ENCODE results near the gene REPIN1.

REPIN1 gene

DNA sequence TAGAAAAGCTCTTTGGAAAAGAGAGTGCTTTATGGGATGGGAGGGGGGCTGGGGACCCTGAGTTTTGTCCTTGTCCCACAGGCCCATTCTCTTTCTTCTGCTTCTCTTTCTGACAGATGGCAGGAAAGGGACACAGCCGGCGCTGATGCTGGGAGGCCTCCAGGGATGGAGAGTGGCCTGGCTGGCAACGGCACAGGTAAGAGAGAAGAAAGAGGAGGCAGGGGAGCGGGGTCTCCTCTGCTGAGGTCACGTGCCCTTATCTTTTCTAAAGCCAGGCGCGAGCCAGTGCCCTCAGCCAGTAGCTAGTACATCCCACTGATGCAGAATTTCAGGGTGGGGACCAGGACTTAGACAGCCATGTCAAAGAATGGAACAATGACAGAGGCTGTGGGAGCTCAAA, 19.7 kb downstream of the REPIN1 start:
- Histone ChIP-seq H3K27ac (ENCODE audit: low read depth, low read length) (no peak overlapping the region), H3K4me3 (ENCODE audit: low read depth in 1 of 5, low read length in 5 of 5) (no peak overlapping the region), H3K36me3 (ENCODE audit: control insufficient read depth in 5 of 5, insufficient read depth in 5 of 5, low read length in 5 of 5) (peaks cover 0 to 14% (median 6%) of the 10 kb centered on the region in 5 donors), H3K9me3 (ENCODE audit: control insufficient read depth in 5 of 5, low read length in 5 of 5) (no peaks in the 10 kb centered on the region), H3K9ac (ENCODE audit: low read length in 5 of 5) (no peak overlapping the region), H3K4me1 (ENCODE audit: control insufficient read depth in 5 of 5, insufficient read depth in 5 of 5, low read length in 5 of 5) (peaks cover 1 to 36% (median 16%) of the 10 kb centered on the region in 5 donors), H3K27me3 (ENCODE audit: control insufficient read depth in 5 of 5, insufficient read depth in 4 of 5, low read length in 5 of 5) (no peaks in the 10 kb centered on the region)

GRCh38 chr7:150388709-150389531, 20.3 kb downstream of the REPIN1 start:
- no peak overlapping the region for H3K27ac ChIP-seq (ENCODE audit: low read depth, low read length)
- peak overlapping the region in 1 of 5 donors; percentile 43 for H3K9ac ChIP-seq (ENCODE audit: low read length in 5 of 5)
- H3K36me3 ChIP-seq (ENCODE audit: control insufficient read depth in 5 of 5, insufficient read depth in 5 of 5, low read length in 5 of 5), result peaks cover 0 to 14% (median 6%) of the 10 kb centered on the region in 5 donors
- H3K4me1 ChIP-seq (ENCODE audit: control insufficient read depth in 5 of 5, insufficient read depth in 5 of 5, low read length in 5 of 5), result peaks cover 1 to 34% (median 16%) of the 10 kb centered on the region in 5 donors
- H3K27me3 ChIP-seq (ENCODE audit: control insufficient read depth in 5 of 5, insufficient read depth in 4 of 5, low read length in 5 of 5), result no peaks in the 10 kb centered on the region
- no peaks in the 10 kb centered on the region for H3K9me3 ChIP-seq (ENCODE audit: control insufficient read depth in 5 of 5, low read length in 5 of 5)
- H3K4me3 ChIP-seq (ENCODE audit: low read depth in 1 of 5, low read length in 5 of 5), result no peak overlapping the region

DNA sequence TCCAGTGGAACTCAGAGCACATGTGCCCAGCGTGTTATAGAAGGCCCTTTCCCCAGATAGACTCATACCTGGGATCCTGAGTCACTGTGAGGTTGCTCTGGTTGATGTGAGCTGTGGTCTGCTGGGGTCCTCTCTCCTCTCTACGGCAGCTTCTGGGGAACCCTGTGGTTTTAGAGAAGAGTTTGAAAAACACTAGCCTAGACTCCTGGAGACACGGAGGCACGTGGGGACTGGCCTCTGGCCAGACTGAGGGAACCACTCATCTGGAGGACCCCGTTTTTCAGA, 20.9 kb downstream of the REPIN1 start:
- Histone ChIP-seq H3K9me3 (ENCODE audit: control insufficient read depth in 5 of 5, low read length in 5 of 5) (no peaks in the 10 kb centered on the region), H3K27me3 (ENCODE audit: control insufficient read depth in 5 of 5, insufficient read depth in 4 of 5, low read length in 5 of 5) (no peaks in the 10 kb centered on the region), H3K36me3 (ENCODE audit: control insufficient read depth in 5 of 5, insufficient read depth in 5 of 5, low read length in 5 of 5) (peaks cover 0 to 14% (median 6%) of the 10 kb centered on the region in 5 donors), H3K4me3 (ENCODE audit: low read depth in 1 of 5, low read length in 5 of 5) (no peak overlapping the region), H3K27ac (ENCODE audit: low read depth, low read length) (no peak overlapping the region), H3K4me1 (ENCODE audit: control insufficient read depth in 5 of 5, insufficient read depth in 5 of 5, low read length in 5 of 5) (peaks cover 1 to 30% (median 16%) of the 10 kb centered on the region in 5 donors), H3K9ac (ENCODE audit: low read length in 5 of 5) (no peak overlapping the region)

GRCh38 chr7:150390205-150390604, 21.6 kb downstream of the REPIN1 start:
- no peak overlapping the region for H3K4me3 ChIP-seq (ENCODE audit: low read depth in 1 of 5, low read length in 5 of 5)
- H3K27ac ChIP-seq (ENCODE audit: low read depth, low read length), result no peak overlapping the region
- H3K4me1 ChIP-seq (ENCODE audit: control insufficient read depth in 5 of 5, insufficient read depth in 5 of 5, low read length in 5 of 5), result peaks cover 1 to 25% (median 19%) of the 10 kb centered on the region in 5 donors
- no peaks in the 10 kb centered on the region for H3K27me3 ChIP-seq (ENCODE audit: control insufficient read depth in 5 of 5, insufficient read depth in 4 of 5, low read length in 5 of 5)
- peaks cover 0 to 14% (median 6%) of the 10 kb centered on the region in 5 donors for H3K36me3 ChIP-seq (ENCODE audit: control insufficient read depth in 5 of 5, insufficient read depth in 5 of 5, low read length in 5 of 5)
- no peak overlapping the region for H3K9ac ChIP-seq (ENCODE audit: low read length in 5 of 5)
- H3K9me3 ChIP-seq (ENCODE audit: control insufficient read depth in 5 of 5, low read length in 5 of 5), result no peaks in the 10 kb centered on the region

DNA sequence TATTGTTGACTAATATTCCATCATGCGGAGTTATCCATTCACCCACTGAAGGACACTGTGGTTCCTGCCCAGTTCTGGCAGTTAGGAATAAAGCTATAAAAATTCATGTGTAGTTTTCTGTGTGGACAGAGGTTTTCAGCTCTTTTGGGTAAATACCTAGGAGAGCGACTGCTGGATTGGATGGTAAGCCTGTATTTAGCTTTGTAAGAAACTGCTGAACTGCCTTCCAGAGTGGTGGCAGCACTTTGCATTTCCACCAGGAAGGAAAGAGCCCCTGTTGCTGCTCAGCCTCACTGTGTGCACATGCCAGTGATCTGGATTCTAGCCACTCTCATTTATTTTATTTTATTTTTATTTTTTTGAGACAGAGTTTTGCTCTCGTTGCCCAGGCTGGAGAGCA, 24.7 kb downstream of the REPIN1 start:
- H3K9ac ChIP-seq (ENCODE audit: low read length in 5 of 5), result no peak overlapping the region
- H3K27me3 ChIP-seq (ENCODE audit: control insufficient read depth in 5 of 5, insufficient read depth in 4 of 5, low read length in 5 of 5), result no peaks in the 10 kb centered on the region
- H3K36me3 ChIP-seq (ENCODE audit: control insufficient read depth in 5 of 5, insufficient read depth in 5 of 5, low read length in 5 of 5), result peaks cover 0 to 32% (median 14%) of the 10 kb centered on the region in 5 donors
- H3K27ac ChIP-seq (ENCODE audit: low read depth, low read length), result no peak overlapping the region
- H3K4me1 ChIP-seq (ENCODE audit: control insufficient read depth in 5 of 5, insufficient read depth in 5 of 5, low read length in 5 of 5), result peaks cover 1 to 11% (median 8%) of the 10 kb centered on the region in 5 donors
- no peaks in the 10 kb centered on the region for H3K9me3 ChIP-seq (ENCODE audit: control insufficient read depth in 5 of 5, low read length in 5 of 5)
- no peak overlapping the region for H3K4me3 ChIP-seq (ENCODE audit: low read depth in 1 of 5, low read length in 5 of 5)

DNA sequence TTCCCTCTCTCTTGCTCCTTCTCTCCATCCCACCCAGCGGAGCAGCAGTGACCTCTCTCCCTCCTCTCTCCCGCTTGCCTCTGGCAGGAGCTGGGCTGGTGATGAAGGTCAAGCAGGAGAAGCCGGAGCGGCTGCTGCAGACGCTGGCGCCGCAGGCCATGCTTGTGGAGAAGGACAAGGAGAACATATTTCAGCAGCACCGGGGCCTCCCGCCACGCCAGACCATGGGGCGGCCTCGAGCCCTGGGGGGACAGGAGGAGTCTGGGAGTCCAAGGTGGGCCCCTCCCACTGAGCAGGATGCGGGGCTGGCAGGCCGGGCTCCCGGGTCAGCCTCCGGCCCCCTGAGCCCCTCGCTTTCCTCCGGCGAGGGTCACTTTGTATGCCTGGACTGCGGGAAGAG, 27.8 kb downstream of the REPIN1 start:
- Histone ChIP-seq H3K27me3 (ENCODE audit: control insufficient read depth in 5 of 5, insufficient read depth in 4 of 5, low read length in 5 of 5) (no peaks in the 10 kb centered on the region), H3K9ac (ENCODE audit: low read length in 5 of 5) (no peak overlapping the region), H3K9me3 (ENCODE audit: control insufficient read depth in 5 of 5, low read length in 5 of 5) (no peaks in the 10 kb centered on the region), H3K4me3 (ENCODE audit: low read depth in 1 of 5, low read length in 5 of 5) (no peak overlapping the region), H3K4me1 (ENCODE audit: control insufficient read depth in 5 of 5, insufficient read depth in 5 of 5, low read length in 5 of 5) (peaks cover 0 to 3% (median 0%) of the 10 kb centered on the region in 5 donors), H3K27ac (ENCODE audit: low read depth, low read length) (no peak overlapping the region), H3K36me3 (ENCODE audit: control insufficient read depth in 5 of 5, insufficient read depth in 5 of 5, low read length in 5 of 5) (peaks cover 0 to 29% (median 13%) of the 10 kb centered on the region in 5 donors)

- Histone ChIP-seq H3K27me3 (ENCODE audit: control insufficient read depth in 5 of 5, insufficient read depth in 4 of 5, low read length in 5 of 5) (no peaks in the 10 kb centered on the region), H3K4me3 (ENCODE audit: low read depth in 1 of 5, low read length in 5 of 5) (no peak overlapping the region), H3K9me3 (ENCODE audit: control insufficient read depth in 5 of 5, low read length in 5 of 5) (no peaks in the 10 kb centered on the region), H3K27ac (ENCODE audit: low read depth, low read length) (no peak overlapping the region), H3K4me1 (ENCODE audit: control insufficient read depth in 5 of 5, insufficient read depth in 5 of 5, low read length in 5 of 5) (peaks cover 0 to 3% (median 0%) of the 10 kb centered on the region in 5 donors), H3K9ac (ENCODE audit: low read length in 5 of 5) (no peak overlapping the region), H3K36me3 (ENCODE audit: control insufficient read depth in 5 of 5, insufficient read depth in 5 of 5, low read length in 5 of 5) (peaks cover 0 to 29% (median 13%) of the 10 kb centered on the region in 5 donors)
Measured at GRCh38 chr7:150396851-150397260, 28.2 kb downstream of the REPIN1 start.

DNA sequence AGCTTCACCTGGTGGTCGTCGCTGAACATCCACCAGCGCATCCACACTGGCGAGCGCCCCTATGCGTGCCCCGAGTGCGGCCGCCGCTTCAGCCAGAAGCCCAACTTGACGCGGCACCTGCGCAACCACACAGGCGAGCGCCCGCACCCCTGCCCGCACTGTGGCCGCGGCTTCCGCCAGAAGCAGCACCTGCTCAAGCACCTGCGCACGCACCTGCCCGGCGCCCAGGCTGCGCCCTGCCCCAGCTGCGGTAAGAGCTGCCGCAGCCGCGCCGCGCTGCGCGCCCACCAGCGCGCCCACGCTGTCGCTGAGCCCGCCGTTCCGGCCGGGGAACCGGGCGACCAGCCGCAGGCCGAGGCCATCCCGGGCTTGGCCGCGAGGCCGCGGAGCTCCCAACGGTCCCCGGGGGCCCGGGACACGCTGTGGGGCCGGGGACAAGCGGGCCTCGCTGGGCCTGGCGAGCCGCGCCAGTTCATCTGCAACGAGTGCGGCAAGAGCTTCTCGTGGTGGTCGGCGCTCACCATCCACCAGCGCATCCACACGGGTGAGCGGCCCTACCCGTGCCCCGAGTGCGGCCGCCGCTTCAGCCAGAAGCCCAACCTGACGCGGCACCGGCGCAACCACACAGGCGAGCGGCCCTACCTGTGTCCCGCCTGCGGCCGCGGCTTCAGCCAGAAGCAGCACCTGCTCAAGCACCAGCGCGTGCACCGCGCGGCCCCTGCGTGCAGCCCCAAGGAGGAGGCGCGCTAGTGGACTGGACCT, 28.9 kb downstream of the REPIN1 start:
- H3K4me3 ChIP-seq (ENCODE audit: low read depth in 1 of 5, low read length in 5 of 5), result no peak overlapping the region
- no peaks in the 10 kb centered on the region for H3K9me3 ChIP-seq (ENCODE audit: control insufficient read depth in 5 of 5, low read length in 5 of 5)
- no peaks in the 10 kb centered on the region for H3K27me3 ChIP-seq (ENCODE audit: control insufficient read depth in 5 of 5, insufficient read depth in 4 of 5, low read length in 5 of 5)
- peaks cover 0 to 29% (median 13%) of the 10 kb centered on the region in 5 donors for H3K36me3 ChIP-seq (ENCODE audit: control insufficient read depth in 5 of 5, insufficient read depth in 5 of 5, low read length in 5 of 5)
- H3K27ac ChIP-seq (ENCODE audit: low read depth, low read length), result no peak overlapping the region
- H3K4me1 ChIP-seq (ENCODE audit: control insufficient read depth in 5 of 5, insufficient read depth in 5 of 5, low read length in 5 of 5), result peaks cover 0 to 3% (median 0%) of the 10 kb centered on the region in 5 donors
- no peak overlapping the region for H3K9ac ChIP-seq (ENCODE audit: low read length in 5 of 5)

DNA sequence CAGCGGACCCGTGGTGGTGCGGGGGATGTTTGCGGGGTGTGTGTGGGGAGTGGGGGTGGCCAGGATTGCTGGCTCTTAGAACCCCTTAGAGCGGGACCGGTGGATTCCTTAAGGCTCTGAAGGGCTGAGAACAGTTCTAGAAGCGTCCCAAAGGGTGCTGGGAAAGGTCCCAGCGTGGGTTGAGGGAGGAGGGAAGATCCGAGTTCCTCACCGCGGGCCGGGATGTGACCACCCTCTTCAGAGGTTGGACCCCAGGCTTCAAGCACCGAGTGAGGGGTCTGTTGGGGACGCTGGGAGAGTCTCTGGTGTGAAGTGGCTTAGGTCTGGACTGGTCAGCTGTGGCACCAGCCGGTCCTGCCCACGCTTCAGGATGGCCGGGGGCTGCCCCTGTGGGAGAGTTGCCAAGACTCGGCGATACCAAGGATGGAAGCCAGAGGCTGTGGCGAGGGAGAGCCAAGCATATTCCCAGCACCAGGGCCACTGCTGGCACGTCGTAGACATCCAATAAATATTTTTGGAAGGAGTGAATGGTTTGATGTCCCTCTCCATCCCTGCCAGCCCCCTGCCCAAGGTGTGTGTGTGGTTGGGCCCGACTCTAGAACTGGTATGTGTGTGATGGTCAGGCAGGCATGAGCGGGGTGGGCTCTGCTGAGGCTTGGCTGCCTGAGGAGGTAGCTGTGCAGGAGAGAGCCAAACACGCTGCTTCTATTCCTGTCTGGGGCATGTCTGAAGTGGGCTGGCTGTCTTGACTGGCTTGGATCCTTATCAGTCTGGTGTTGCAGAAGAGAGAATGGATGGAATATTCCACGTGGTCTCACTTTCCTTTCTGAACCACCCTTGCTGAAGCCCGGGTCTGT, 29.7 kb downstream of the REPIN1 start:
- Histone ChIP-seq H3K4me1 (ENCODE audit: control insufficient read depth in 5 of 5, insufficient read depth in 5 of 5, low read length in 5 of 5) (peaks cover 0 to 3% (median 0%) of the 10 kb centered on the region in 5 donors), H3K36me3 (ENCODE audit: control insufficient read depth in 5 of 5, insufficient read depth in 5 of 5, low read length in 5 of 5) (peaks cover 0 to 29% (median 13%) of the 10 kb centered on the region in 5 donors), H3K27me3 (ENCODE audit: control insufficient read depth in 5 of 5, insufficient read depth in 4 of 5, low read length in 5 of 5) (no peaks in the 10 kb centered on the region), H3K4me3 (ENCODE audit: low read depth in 1 of 5, low read length in 5 of 5) (no peak overlapping the region), H3K9ac (ENCODE audit: low read length in 5 of 5) (no peak overlapping the region), H3K27ac (ENCODE audit: low read depth, low read length) (no peak overlapping the region), H3K9me3 (ENCODE audit: control insufficient read depth in 5 of 5, low read length in 5 of 5) (no peaks in the 10 kb centered on the region)

Measured in subcutaneous abdominal adipose tissue (tissue), 5 donors.